HepG2 (cell line): ENCODE data around the gene APBB2. TPM values are rescaled to one million over a fixed set of nuclear protein-coding genes. Genes with fewer than 3 reads are reported as not detected.

Experiments
- ATAC-seq: fragments of 200-7000 bp; cut with Tn5 transposase; 3 replicates; pipeline ENCODE4 v1.9.1; 2020; ENCODE audit warnings: mild to moderate bottlenecking, moderate library complexity
- BruUV-seq: library from RNA; stranded (reverse); fragments of 400-500 nt; replicated peaks from 2 replicates; lab custom pipeline; 2021; lab: Mats Ljungman, UMichigan
- CTCF ChIA-PET: fragments of 300-600 bp; formaldehyde crosslinking; extraction: SDS; loops from one replicate; lab custom pipeline; 2021; ENCODE audit warnings: low total read pairs, inconsistent platforms, low intra/inter-chr PET ratio; lab: Yijun Ruan, JAX
- POLR2A ChIA-PET: fragments of 350-600 bp; sonication (Branson Sonifier 250); formaldehyde crosslinking; loops from one replicate; lab custom pipeline; 2020; ENCODE audit warnings: antibody characterized with exemption, inconsistent platforms; lab: Yijun Ruan, JAX
- DNase-seq: peaks from one replicate; pipeline ENCODE4 v3.0.0-alpha.2; 2015; ENCODE audit warnings: low spot score
- FAIRE-seq: peaks from 3 replicates; lab custom pipeline; 2011; peaks lifted over from hg19 to GRCh38; lab: Jason Lieb, UNC
- H2AFZ ChIP-seq: one replicate; pipeline ENCODE4 v1.6.1; 2011; ENCODE audit warnings: low read length, inconsistent platforms
- H3K27ac ChIP-seq: fragments of 300-600 bp; 3 replicates; pipeline ENCODE4 v1.8.0; 2011; ENCODE audit warnings: mixed run types, mild to moderate bottlenecking, mixed read lengths, low read length, inconsistent platforms; ENCODE audit not compliant: insufficient read depth; ENCODE audit errors: extremely low read length
- H3K27me3 ChIP-seq, 2 experiments: fragments of 200-600 bp in 1 of 2; 2 replicates in 1 of 2; 3 replicates in 1 of 2; pipeline versions ENCODE4 v1.6.0 to v1.8.0; 2011; ENCODE audit warnings: low read length in 2 of 2, mild to moderate bottlenecking in 2 of 2, moderate library complexity in 2 of 2, inconsistent platforms in 1 of 2; ENCODE audit not compliant: insufficient read depth in 2 of 2, control insufficient read depth in 1 of 2
- H3K36me3 ChIP-seq, 2 experiments: fragments of 200-600 bp in 1 of 2; replicated peaks in 1 of 2; 2 replicates in 1 of 2; 3 replicates in 1 of 2; pipeline versions ENCODE4 v1.5.1 to v1.8.0; 2011; ENCODE audit warnings: low read length in 2 of 2, inconsistent platforms in 1 of 2; ENCODE audit not compliant: insufficient read depth in 2 of 2, control insufficient read depth in 1 of 2
- H3K4me1 ChIP-seq: 2 replicates; pipeline ENCODE4 v1.5.1; 2012; ENCODE audit warnings: low read length, inconsistent platforms; ENCODE audit not compliant: insufficient read depth
- H3K4me2 ChIP-seq: 2 replicates; pipeline ENCODE4 v1.6.0; 2011; ENCODE audit warnings: low read depth, low read length, inconsistent platforms
- H3K4me3 ChIP-seq, 3 experiments: fragments of 200-600 bp in 1 of 3; sonication (generic), shearing (Covaris generic) in 1 of 3; replicated peaks in 1 of 3; 2 replicates each; pipeline ENCODE4 v1.5.1; 2011 to 2016; ENCODE audit warnings: low read length in 3 of 3, inconsistent platforms in 2 of 3, low read depth in 2 of 3, mild to moderate bottlenecking in 2 of 3, control low read depth in 1 of 3, mixed read lengths in 1 of 3; ENCODE audit not compliant: insufficient read depth in 1 of 3
- H3K79me2 ChIP-seq: one replicate; pipeline ENCODE4 v1.6.1; 2011; ENCODE audit warnings: low read length, inconsistent platforms; ENCODE audit not compliant: insufficient read depth
- H3K9ac ChIP-seq: 2 replicates; pipeline ENCODE4 v1.6.0; 2011; ENCODE audit warnings: mild to moderate bottlenecking, low read depth, low read length, inconsistent platforms; ENCODE audit not compliant: insufficient read depth
- H3K9me3 ChIP-seq: 2 replicates; pipeline ENCODE4 v1.5.1; 2012; ENCODE audit warnings: mild to moderate bottlenecking, low read length
- H4K20me1 ChIP-seq: 2 replicates; pipeline ENCODE4 v1.6.0; 2011; ENCODE audit warnings: inconsistent platforms, mild to moderate bottlenecking, low read length, moderate library complexity; ENCODE audit not compliant: insufficient read depth
- CCAR2 ChIP-seq: fragments of 200-400 bp; formaldehyde crosslinking; optimal IDR thresholded peaks from 2 replicates; pipeline ENCODE3; 2018; ENCODE audit warnings: low read depth, mild to moderate bottlenecking, low read length, moderate library complexity
- GPN1 ChIP-seq: sonication (generic); formaldehyde crosslinking; IDR thresholded peaks from 2 replicates; pipeline ENCODE4 v1.5.1; 2020; ENCODE audit warnings: missing genetic modification reagents, borderline replicate concordance
- JUN ChIP-seq: sonication (generic); formaldehyde crosslinking; IDR thresholded peaks from 2 replicates; pipeline ENCODE4 v1.4.0; 2020; ENCODE audit warnings: mild to moderate bottlenecking, missing genetic modification reagents
- KLF11 ChIP-seq: IDR thresholded peaks from 2 replicates; pipeline ENCODE4 v1.6.1; 2016; ENCODE audit warnings: missing compliant biosample characterization
- MBNL3 ChIP-seq: fragments of 250-450 bp; sonication (Bioruptor Pico); conservative IDR thresholded peaks from 2 replicates; pipeline ENCODE4 v1.8.0; 2022; ENCODE audit warnings: mild to moderate bottlenecking, inconsistent platforms
- PLRG1 ChIP-seq: fragments of 450-650 bp; conservative IDR thresholded peaks from 2 replicates; pipeline ENCODE4 v1.6.1; 2016
- RFX5 ChIP-seq: IDR thresholded peaks from 2 replicates; pipeline ENCODE4 v1.6.1; 2011; ENCODE audit warnings: low read depth, low read length, improper control_type of control experiment
- RFXAP ChIP-seq: sonication (generic); formaldehyde crosslinking; IDR thresholded peaks from 2 replicates; pipeline ENCODE4 v1.4.0; 2020; ENCODE audit warnings: missing genetic modification reagents, borderline replicate concordance
- RXRB ChIP-seq: IDR thresholded peaks from 2 replicates; pipeline ENCODE4 v1.6.1; 2016; ENCODE audit warnings: borderline replicate concordance, missing genetic modification reagents, missing compliant biosample characterization
- ZBTB43 ChIP-seq: sonication (generic); formaldehyde crosslinking; conservative IDR thresholded peaks from 2 replicates; pipeline ENCODE4 v1.4.0; 2020; ENCODE audit warnings: missing genetic modification reagents
- ZBTB8A ChIP-seq: sonication (generic); formaldehyde crosslinking; IDR thresholded peaks from 2 replicates; pipeline ENCODE4 v1.4.0; 2020; ENCODE audit warnings: mild to moderate bottlenecking, low read depth, missing genetic modification reagents, borderline replicate concordance
- ZNF225 ChIP-seq: sonication (generic); formaldehyde crosslinking; IDR thresholded peaks from 2 replicates; pipeline ENCODE4 v1.4.0; 2020; ENCODE audit warnings: mild to moderate bottlenecking, missing genetic modification reagents
- ZNF331 ChIP-seq: sonication (generic); formaldehyde crosslinking; IDR thresholded peaks from 2 replicates; pipeline ENCODE4 v1.4.0; 2020; ENCODE audit warnings: missing genetic modification reagents
- ZNF557 ChIP-seq: sonication (generic); formaldehyde crosslinking; IDR thresholded peaks from 2 replicates; pipeline ENCODE4 v1.4.0; 2020; ENCODE audit warnings: missing genetic modification reagents
- ZNF704 ChIP-seq: sonication (generic); formaldehyde crosslinking; IDR thresholded peaks from 2 replicates; pipeline ENCODE4 v1.8.1; 2023; ENCODE audit warnings: mild to moderate bottlenecking, inconsistent platforms, moderate library complexity, missing genetic modification reagents, borderline replicate concordance
- ZNF768 ChIP-seq: sonication (generic); formaldehyde crosslinking; IDR thresholded peaks from 2 replicates; pipeline ENCODE4 v1.4.0; 2020; ENCODE audit warnings: missing genetic modification reagents
- ZNF879 ChIP-seq: sonication (generic); formaldehyde crosslinking; IDR thresholded peaks from 2 replicates; pipeline ENCODE4 v1.8.1; 2023; ENCODE audit warnings: missing genetic modification reagents
- WGBS: methylation state at CpG from one replicate; pipeline ENCODE4 v1.1.6; 2017; ENCODE audit warnings: low lambda C conversion rate; 5-methylcytosine and 5-hydroxymethylcytosine counted together
- in situ Hi-C: cut with HindIII; loops from 2 replicates; pipeline ENCODE4 v1.10.0; 2017; ENCODE audit warnings: low pct_unique_long_range_greater_than_20kb; ENCODE audit not compliant: extremely low pct_ligation_motif_present
- intact Hi-C: fragments of 100-400 bp; cut with micrococcal nuclease; formaldehyde crosslinking; loops from one replicate; pipeline ENCODE4 v1.10.0; 2022; ENCODE audit not compliant: unreplicated experiment
- polyA plus RNA-seq, 8 experiments: library from polyadenylated mRNA; depleted of rRNA in 3 of 8; stranded (reverse) in 7 of 8; unstranded in 1 of 8; fragments of >200 nt; fragmentation: Illumina TruSeq in 4 of 8; extraction: Trizol in 4 of 8; gene quantifications; 2 replicates each; pipeline versions ENCODE4 v1.2.1 to v1.2.3, GENCODE V29; 2011 to 2016; ENCODE audit warnings: low read depth in 4 of 8, missing spikeins in 1 of 8, mixed read lengths in 1 of 8; ENCODE audit not compliant: insufficient read depth in 1 of 8
- total RNA-seq, 5 experiments: library from RNA; depleted of rRNA; stranded (reverse); fragments of >200 nt; fragmentation: Illumina TruSeq; extraction: Trizol; gene quantifications; 2 replicates each; pipeline ENCODE4 v1.2.3, GENCODE V29; 2016; ENCODE audit warnings: low read depth in 1 of 5
- TF ChIP-seq, protein P1 (sequence below): sonication (generic); formaldehyde crosslinking; conservative IDR thresholded peaks from 2 replicates; pipeline ENCODE4 v1.8.1; 2023; ENCODE audit warnings: missing genetic modification reagents
- TF ChIP-seq, protein P2 (sequence below): sonication (generic); formaldehyde crosslinking; IDR thresholded peaks from 2 replicates; pipeline ENCODE4 v1.5.0; 2020; ENCODE audit warnings: missing genetic modification reagents

The APBB2 gene
- total and polyA plus RNA-seq, 2 of the 13 experiments (the other 11 are each of a cell fraction or from before 2014, with no cell fraction given): 11.7 to 17.0 TPM

- Histone ChIP-seq H3K4me2 (no peak overlapping the region), H3K79me2 (no peaks in the 10 kb centered on the region), H2AFZ (no peak overlapping the region), H3K4me3 (no peak overlapping the region), H3K9ac (no peak overlapping the region), H3K36me3 (peaks cover 6 to 8% of the 10 kb centered on the region in 2 experiments; a peak in 3 of 5 replicates), H3K9me3 (no peaks in the 10 kb centered on the region), H3K27ac (no peak overlapping the region), H3K27me3 (no peaks in the 10 kb centered on the region), H4K20me1 (no peaks in the 10 kb centered on the region), H3K4me1 (peaks cover 7% of the 10 kb centered on the region)
- ATAC-seq (no peak), FAIRE-seq (no peak), DNase-seq (no peak)
- BruUV-seq: no TSS peak
- TF ChIP-seq ZNF557 (no peak), CCAR2 (no peak), ZNF225 (no peak), GPN1 (CRISPR knock-in tag) (no peak), PLRG1 (no peak), ZNF768 (CRISPR knock-in tag) (no peak), RXRB (CRISPR knock-in tag) (no peak), JUN (CRISPR knock-in tag) (no peak), MBNL3 (CRISPR knock-in tag) (no peak), RFX5 (no peak), ZBTB8A (CRISPR knock-in tag) (no peak), ZBTB43 (no peak), RFXAP (no peak), ZNF331 (no peak), ZNF879 (no peak), KLF11 (CRISPR knock-in tag) (no peak), ZNF704 (CRISPR knock-in tag) (no peak)
- TF ChIP-seq, protein P1, sequence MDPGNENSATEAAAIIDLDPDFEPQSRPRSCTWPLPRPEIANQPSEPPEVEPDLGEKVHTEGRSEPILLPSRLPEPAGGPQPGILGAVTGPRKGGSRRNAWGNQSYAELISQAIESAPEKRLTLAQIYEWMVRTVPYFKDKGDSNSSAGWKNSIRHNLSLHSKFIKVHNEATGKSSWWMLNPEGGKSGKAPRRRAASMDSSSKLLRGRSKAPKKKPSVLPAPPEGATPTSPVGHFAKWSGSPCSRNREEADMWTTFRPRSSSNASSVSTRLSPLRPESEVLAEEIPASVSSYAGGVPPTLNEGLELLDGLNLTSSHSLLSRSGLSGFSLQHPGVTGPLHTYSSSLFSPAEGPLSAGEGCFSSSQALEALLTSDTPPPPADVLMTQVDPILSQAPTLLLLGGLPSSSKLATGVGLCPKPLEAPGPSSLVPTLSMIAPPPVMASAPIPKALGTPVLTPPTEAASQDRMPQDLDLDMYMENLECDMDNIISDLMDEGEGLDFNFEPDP (CRISPR knock-in tag): no peak
- TF ChIP-seq, protein P2, sequence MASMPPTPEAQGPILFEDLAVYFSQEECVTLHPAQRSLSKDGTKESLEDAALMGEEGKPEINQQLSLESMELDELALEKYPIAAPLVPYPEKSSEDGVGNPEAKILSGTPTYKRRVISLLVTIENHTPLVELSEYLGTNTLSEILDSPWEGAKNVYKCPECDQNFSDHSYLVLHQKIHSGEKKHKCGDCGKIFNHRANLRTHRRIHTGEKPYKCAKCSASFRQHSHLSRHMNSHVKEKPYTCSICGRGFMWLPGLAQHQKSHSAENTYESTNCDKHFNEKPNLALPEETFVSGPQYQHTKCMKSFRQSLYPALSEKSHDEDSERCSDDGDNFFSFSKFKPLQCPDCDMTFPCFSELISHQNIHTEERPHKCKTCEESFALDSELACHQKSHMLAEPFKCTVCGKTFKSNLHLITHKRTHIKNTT: no peak
- intact Hi-C loops (no loop called here), in situ Hi-C loops (no loop called here)
- CTCF ChIA-PET: no interaction called here
- 96% methylated on average over 7 of the region's 7 CpGs for WGBS
- POLR2A ChIA-PET: no interaction called here
These were observed 200.2 kb downstream of the APBB2 start for GRCh38 chr4:41014158-41014557.
